GM20431 (cell line): ENCODE results near the gene ZNF691.
"Not testable (repeated sequence)": the region's sequence is repeated elsewhere in the genome, so short reads cannot be mapped to it uniquely, and the experiment has no call there.

Experiments used
- in situ Hi-C: fragments of 300-500 bp; cut with MseI, MboI; formaldehyde crosslinking; loops from one replicate; pipeline ENCODE4 v1.15.0; 2020; ENCODE audit warnings: low sequenced_read_pairs; ENCODE audit not compliant: unreplicated experiment

Gene ZNF691

DNA sequence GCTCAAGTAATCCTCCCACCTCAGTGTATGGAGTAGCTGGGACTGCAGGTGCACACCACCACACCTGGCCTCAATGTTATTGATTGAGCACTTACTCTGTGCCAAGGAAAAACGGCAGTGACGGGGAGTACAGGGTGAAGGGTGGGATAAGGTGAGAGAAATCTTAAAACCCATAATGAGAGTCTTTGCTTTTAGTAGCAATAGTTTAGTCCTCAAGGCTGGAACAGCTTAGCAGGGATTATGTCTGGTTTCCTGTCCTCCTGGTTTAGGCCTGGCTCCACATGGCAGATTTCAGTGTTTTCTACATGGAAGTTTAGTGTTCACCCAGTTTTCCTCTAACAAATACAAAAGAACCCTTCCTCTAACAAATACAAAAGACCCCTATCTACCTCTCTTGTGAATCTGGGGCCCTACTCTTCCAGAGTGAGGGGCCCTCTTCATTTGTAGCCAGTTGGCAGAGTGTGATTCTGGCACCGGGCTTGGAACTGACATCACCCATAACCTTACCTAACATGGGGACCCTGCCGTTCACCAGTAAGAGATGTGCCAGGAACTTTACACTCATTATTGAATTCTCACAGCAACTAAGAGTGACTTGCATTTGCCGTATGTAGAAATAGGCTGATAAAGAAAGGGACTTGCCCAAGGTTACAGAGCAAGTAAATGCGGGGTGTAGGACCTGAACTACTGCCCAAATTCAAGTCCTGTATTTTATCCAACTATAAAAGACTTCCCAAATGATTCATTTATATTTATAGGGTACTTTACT lies 6.9 kb downstream of the ZNF691 start:
- in situ Hi-C loops = no loop called here

- in situ Hi-C loops = not testable (repeated sequence)
These were observed 10.1 kb downstream of the ZNF691 start for GRCh38 chr1:42856554-42856953.

- in situ Hi-C loops = not testable (repeated sequence)
These were observed 13.0 kb downstream of the ZNF691 start for GRCh38 chr1:42859366-42859765.

DNA sequence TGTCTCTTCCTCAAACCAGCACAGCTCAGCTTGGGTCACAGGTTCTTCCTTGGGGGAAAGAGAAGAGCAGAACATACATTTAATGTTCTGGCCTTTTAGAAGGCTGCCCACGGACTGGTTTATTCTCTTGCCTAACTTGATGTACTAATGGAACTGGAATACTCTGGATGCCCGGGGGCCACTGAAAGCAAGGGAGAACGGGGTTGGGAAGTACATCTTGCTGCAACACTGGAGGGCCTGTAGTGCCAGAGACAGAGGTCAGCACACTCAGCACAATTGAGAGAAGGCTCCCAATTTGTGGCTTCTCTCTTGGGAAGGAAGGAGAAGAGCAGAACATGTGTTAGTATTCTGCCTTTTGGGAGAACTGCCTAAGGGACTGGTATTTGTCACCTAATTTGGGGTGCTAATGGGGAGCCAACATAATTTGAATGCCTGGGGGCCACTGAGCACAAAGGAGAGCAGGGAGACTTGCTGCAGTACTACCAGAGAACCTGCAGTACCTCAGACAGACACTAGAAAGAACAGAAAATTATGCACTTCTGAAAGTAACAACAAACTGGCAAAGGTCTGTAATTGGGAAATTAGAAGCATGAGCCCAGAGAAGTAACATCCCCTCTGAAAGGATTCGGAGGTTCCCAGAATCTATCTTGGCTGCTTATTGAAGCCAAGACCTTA lies 14.1 kb downstream of the ZNF691 start:
- in situ Hi-C loops = no loop called here

DNA sequence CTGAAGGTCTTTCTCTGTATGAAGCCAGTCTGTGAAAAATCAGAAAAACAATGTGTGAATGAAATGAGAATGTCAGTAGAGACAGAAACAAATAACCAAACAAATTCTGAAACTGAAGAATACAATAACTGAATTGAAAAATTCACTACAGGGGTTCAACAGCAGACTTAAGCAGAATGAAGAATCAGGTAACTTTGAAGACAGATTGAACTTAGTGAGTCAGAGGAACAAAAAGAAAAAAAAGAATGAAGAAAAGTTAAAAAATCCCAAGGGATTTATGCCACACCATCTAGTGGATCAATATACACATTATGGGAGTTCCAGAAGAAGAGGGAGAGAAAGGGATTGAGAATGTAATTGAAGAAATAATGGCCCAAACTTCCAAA lies 14.6 kb downstream of the ZNF691 start:
- in situ Hi-C loops = no loop called here

DNA sequence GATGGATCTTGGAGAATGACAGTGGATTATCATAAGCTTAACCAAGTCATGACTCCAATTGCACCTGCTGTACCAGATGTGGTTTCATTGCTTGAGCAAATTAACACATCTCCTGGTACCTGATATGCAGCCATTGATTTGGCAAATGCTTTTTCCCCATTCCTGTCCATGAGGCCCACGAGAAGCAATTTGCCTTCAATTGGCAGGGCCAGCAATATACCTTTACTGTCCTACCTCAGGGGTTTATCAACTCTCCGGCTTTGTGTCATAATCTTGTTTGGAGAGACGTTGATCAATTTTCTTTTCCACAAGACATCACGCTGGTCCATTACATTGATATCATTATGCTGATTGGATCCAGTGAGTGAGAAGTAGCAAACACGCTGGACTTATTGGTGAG lies 20.1 kb downstream of the ZNF691 start:
- in situ Hi-C loops = no loop called here

DNA sequence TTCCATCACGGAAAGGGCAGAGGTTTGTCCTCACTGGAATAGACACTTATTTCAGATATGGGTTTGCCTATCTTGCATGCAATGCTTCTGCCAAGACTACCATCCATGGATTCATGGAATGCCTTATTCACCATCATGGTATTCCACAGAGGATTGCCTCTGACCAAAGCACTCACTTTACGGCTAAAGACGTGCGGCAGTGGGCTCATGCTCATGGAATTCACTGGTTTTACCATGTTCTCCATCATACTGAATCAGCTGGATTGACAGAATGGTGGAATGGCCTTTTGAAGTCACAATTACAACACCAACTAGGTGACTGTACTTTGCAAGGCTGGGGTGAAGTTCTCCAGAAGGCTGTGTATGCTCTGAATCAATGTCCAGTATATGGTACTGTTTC lies 22.1 kb downstream of the ZNF691 start:
- in situ Hi-C loops = not testable (repeated sequence)

DNA sequence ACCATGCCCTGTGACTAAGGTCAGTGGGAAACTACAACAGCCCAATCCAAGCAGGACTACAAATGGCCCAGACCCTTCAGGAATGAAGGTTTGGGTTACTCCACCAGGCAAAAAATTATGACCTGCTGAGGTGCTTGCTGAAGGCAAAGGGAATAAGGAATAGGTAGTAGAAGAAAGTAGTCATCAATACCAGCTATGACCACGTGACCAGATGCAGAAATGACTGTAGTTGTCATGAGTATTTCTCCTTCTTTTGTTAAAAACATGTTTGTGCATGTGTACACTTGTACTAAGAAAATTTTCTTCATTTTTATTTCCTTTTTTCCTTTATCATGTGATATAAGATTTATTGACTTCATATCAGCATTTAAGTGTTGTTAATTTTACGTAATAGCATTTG lies 22.8 kb downstream of the ZNF691 start:
- in situ Hi-C loops = not testable (repeated sequence)

GRCh38 chr1:42869751-42870150 lies 23.3 kb downstream of the ZNF691 start:
- in situ Hi-C loops = not testable (repeated sequence)

- in situ Hi-C loops = not testable (repeated sequence)
These were observed 26.7 kb downstream of the ZNF691 start for GRCh38 chr1:42873108-42873507.

- in situ Hi-C loops = no loop called here
These were observed 27.3 kb downstream of the ZNF691 start for GRCh38 chr1:42873670-42874069.

DNA sequence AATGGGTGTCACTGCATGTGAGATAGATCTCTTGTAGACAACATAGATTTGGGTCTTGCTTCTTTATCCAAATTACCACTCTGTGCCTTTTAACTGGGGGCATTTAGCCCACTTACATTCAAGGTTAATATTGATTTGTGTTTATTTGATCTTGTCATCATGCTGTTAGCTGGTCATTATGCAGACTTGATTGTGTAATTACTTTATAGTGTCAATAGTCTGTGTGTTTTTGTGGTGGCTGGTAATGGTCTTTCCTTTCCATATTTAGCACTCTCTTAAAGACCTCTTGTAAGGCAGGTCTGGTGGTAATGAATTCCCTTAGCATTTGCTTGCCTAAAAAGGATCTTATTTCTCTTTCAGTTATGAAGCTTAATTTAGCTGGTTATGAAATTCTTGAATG lies 29.6 kb downstream of the ZNF691 start:
- in situ Hi-C loops = no loop called here

- in situ Hi-C loops = no loop called here
These were observed 31.0 kb downstream of the ZNF691 start for GRCh38 chr1:42877380-42877779.

- in situ Hi-C loops = no loop called here
These were observed 34.0 kb downstream of the ZNF691 start for GRCh38 chr1:42880384-42880783.

- in situ Hi-C loops = no loop called here
These were observed 39.8 kb downstream of the ZNF691 start for GRCh38 chr1:42886046-42886739.

DNA sequence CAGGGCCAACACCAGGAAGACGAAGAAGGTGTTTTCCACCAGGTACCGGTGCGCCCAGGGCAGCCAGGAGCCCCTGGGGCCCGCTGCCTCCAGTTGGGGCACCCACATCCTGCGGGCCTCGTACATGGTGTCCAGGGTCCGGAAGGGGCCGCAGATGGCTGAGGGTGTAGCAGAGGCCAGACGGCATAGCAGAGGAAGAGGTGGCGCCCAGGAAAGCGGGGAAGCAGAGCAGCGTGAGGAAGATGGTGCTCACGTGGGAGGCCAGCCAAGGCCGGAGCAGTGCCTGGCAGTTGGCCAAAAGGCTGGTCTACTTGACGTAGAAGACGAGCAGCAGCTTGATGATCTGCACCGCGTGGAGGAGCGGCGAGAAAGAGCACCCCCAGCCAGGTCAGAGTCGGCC lies 40.4 kb downstream of the ZNF691 start:
- in situ Hi-C loops = no loop called here

DNA sequence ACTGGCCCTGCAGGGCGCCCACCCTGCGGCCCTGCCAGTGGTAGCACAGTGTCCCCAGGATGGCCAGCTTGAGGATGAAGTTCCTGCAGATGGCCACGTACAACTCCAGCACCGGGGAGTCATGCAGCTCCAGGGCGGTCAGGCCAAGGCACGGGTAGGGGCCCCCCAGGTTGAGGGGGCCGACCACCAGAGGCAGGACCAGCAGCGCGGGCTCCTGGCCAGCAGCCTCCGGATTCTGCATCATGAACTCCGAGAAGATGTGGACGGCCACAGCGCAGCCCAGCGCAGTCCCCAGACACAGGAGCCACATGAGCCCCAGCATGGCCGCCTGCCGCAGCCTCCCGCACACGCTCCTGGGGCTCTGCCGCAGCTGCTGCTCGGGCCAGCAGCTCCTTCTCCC lies 41.0 kb downstream of the ZNF691 start:
- in situ Hi-C loops = no loop called here

DNA sequence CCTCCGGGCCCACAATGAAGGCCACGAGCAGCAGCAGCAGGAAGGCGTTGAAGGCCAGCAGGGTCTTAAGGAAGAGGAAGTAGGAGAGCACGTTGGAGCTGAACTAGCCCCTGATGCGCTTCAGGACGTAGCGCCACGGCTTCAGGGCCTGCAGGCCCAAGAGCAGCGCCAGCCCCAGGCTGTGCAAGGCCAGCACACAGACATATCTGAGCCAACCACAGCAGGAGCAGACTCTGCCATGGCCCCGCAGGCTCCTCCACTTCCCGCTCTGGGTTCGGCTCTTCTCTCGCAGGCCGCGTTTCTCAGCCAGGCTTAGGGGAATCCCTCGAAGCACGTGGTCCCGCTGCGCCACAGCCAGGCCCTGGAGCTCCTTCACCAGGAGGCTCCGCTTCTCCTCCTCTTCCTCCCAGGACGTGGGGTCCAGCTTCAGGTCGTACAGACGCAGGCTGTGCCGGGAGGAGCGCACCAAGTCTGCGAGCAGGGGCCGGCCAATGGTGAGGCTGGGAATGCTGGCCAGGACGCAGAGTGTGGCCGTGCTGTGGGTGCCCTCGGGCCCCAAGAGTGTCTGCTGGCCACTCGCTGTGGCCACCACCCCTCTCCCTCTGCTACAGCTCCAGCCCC lies 41.7 kb downstream of the ZNF691 start:
- in situ Hi-C loops = no loop called here

DNA sequence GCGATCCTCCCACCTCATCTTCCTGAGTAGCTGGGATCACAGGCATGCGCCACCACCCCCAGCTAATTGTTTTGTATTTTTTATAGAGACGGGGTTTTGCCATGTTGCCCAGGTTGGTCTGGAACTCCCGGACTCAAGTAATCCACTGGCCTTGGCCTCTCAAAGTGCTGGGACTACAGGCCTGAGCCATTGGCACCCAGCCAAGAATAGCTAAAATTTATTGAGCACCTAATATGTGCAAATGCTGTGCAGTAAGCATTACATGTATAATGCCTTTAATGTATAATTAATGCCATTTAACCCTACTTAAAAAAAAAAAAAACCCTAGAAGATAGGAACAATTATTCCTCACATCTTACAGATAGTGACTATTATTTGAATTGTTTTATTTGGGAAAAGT lies 42.9 kb downstream of the ZNF691 start:
- in situ Hi-C loops = no loop called here

- in situ Hi-C loops = no loop called here
These were observed 45.2 kb downstream of the ZNF691 start for GRCh38 chr1:42891465-42892138.
